ENCODE measurements around the gene CCDC187.

Gene CCDC187

DNA sequence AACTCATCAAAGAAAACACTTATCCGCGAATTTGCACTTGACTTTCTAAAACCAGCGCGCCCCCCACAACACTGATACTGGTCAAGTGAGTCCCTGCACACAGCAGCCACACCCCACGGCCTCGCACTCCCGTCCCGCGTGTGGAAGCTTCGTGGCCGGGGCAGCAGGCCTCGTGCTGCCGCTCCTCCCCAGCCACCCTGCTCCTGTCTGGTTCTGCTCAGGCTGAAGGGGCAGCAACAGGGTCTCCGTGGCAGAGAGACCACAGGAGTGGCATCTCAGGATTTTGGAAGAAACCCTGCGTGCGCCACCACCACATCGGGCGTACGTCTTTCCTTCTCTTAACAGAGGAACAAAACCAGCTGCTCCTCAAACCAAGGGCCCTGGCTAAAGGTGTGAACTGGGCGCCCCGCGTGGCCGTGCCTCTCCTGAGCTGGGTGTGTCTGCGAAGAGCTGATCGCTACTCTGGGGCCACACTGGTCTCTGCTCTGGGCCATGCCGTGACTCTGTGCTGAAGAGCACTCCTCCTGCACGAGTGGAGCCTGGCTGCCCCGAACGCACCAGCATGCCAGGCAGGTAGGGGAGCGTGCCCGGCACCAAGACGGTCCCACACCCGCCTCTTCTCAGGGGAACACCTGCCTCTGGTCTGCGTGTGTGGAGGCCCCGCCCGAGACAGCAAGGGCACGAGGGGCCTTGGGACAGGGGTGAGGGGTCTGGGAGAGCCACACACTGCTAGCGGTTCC lies 81.6 kb downstream of the CCDC187 start:
- POLR2A ChIA-PET (ENCODE audit: low non-redundant PET) = no interaction called here
- peak overlapping the region; percentile 1; the same call in 1 of the 2 replicates for H3K27ac ChIP-seq
- no peak for DNase-seq (ENCODE audit: low spot score)
- CTCF ChIA-PET = interaction anchor here (0.6 kb wide), 1 partner anchor 1809 kb away, joined by 4 read pairs; no protein-coding TSS in a partner anchor
- TF ChIP-seq, protein P1, sequence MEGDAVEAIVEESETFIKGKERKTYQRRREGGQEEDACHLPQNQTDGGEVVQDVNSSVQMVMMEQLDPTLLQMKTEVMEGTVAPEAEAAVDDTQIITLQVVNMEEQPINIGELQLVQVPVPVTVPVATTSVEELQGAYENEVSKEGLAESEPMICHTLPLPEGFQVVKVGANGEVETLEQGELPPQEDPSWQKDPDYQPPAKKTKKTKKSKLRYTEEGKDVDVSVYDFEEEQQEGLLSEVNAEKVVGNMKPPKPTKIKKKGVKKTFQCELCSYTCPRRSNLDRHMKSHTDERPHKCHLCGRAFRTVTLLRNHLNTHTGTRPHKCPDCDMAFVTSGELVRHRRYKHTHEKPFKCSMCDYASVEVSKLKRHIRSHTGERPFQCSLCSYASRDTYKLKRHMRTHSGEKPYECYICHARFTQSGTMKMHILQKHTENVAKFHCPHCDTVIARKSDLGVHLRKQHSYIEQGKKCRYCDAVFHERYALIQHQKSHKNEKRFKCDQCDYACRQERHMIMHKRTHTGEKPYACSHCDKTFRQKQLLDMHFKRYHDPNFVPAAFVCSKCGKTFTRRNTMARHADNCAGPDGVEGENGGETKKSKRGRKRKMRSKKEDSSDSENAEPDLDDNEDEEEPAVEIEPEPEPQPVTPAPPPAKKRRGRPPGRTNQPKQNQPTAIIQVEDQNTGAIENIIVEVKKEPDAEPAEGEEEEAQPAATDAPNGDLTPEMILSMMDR (conservative IDR thresholded peaks at IDR 0.05; ENCODE audit: low read depth) = no peak

GRCh38 chr9:136220017-136220729 lies 83.7 kb downstream of the CCDC187 start:
- TF ChIP-seq, protein P1 (conservative IDR thresholded peaks at IDR 0.05; ENCODE audit: low read depth) = no peak
- peak overlapping the region; percentile 93 for H3K27ac ChIP-seq
- CTCF ChIA-PET = interaction anchor here (0.5 to 1.2 kb wide), 3 partner anchors 50 to 252 kb away, joined by 3 to 6 read pairs (median 3); no protein-coding TSS in a partner anchor
- peak; percentile 85 for DNase-seq (ENCODE audit: low spot score)
- POLR2A ChIA-PET (ENCODE audit: low non-redundant PET) = no interaction called here

DNA sequence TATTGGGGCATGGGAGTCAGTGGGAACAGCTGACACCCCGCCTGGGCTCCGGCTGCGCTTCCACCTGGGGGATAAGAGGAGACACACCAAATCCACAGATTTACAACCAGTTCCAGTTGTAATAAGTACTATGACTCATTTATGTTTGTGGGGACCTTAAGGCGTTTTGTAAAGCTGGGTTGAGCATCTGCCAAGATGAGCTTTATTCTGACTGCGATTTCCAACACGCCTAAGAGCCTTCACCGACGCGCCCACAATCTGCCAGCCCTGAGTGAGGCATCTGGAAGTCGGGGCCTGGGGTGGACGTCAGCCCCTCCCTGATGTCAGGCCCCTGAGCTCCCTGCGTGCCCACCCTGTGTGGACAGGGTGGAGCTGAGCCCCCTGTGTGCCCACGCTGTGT lies 84.6 kb downstream of the CCDC187 start:
- TF ChIP-seq, protein P1 (conservative IDR thresholded peaks at IDR 0.05; ENCODE audit: low read depth) = no peak
- POLR2A ChIA-PET (ENCODE audit: low non-redundant PET) = no interaction called here
- CTCF ChIA-PET = interaction anchor here (0.6 to 1.2 kb wide), 4 partner anchors 49 to 252 kb away, joined by 3 to 6 read pairs (median 4); no protein-coding TSS in a partner anchor
- peak overlapping the region; percentile 93 for H3K27ac ChIP-seq
- peak; percentile 85 for DNase-seq (ENCODE audit: low spot score)

GRCh38 chr9:136218673-136219072 lies 85.2 kb downstream of the CCDC187 start:
- ChIA-PET POLR2A (ENCODE audit: low non-redundant PET) (no interaction called here), CTCF (interaction anchor here (0.6 to 1.2 kb wide), 4 partner anchors 13 to 251 kb away, joined by 3 to 5 read pairs (median 4); no protein-coding TSS in a partner anchor)
- TF ChIP-seq, protein P1 (conservative IDR thresholded peaks at IDR 0.05; ENCODE audit: low read depth) = no peak
- peak overlapping the region; percentile 93 for H3K27ac ChIP-seq
- no peak for DNase-seq (ENCODE audit: low spot score)

DNA sequence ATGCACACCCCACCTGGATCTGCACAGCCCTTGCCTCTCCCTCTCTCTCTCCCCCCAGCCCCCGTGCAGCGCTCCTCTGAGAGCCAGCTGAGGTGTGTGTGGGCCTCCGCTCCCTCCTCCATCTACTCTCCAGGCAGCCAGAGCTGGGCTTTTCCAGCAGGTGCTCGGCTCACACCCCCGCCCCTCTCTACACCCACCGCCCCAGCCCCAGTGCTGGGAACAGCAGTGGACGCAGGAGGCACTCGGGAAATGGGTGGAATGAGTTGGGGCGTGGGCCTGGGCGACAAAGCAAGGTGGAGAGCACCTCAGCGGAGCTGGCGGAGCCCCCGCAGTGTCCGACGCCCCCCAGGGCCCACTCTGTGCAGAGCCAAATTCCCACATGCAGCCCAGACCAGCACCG lies 85.6 kb downstream of the CCDC187 start:
- CTCF ChIA-PET = interaction anchor here (0.6 kb wide), 1 partner anchor 12 kb away, joined by 4 read pairs; no protein-coding TSS in a partner anchor
- peak overlapping the region; percentile 93 for H3K27ac ChIP-seq
- DNase-seq (ENCODE audit: low spot score) = no peak
- POLR2A ChIA-PET (ENCODE audit: low non-redundant PET) = no interaction called here
- TF ChIP-seq, protein P1 (conservative IDR thresholded peaks at IDR 0.05; ENCODE audit: low read depth) = no peak

GRCh38 chr9:136216541-136217244 lies 87.2 kb downstream of the CCDC187 start:
- TF ChIP-seq, protein P1 (conservative IDR thresholded peaks at IDR 0.05; ENCODE audit: low read depth) = no peak
- ChIA-PET CTCF (interaction anchor here (0.7 to 1.2 kb wide), 3 partner anchors 10 to 203 kb away, joined by 3 to 5 read pairs (median 4); no protein-coding TSS in a partner anchor), POLR2A (ENCODE audit: low non-redundant PET) (no interaction called here)
- no peak for DNase-seq (ENCODE audit: low spot score)
- H3K27ac ChIP-seq = no peak overlapping the region
